Left ventricle myocardium inferior (tissue), 1 donor: Measurements from ENCODE around the gene CASP6. TPM values are rescaled to one million over a fixed set of nuclear protein-coding genes. Genes with fewer than 3 reads are reported as not detected.

Experiments used
- DNase-seq: peaks from one replicate; pipeline ENCODE4 v3.0.0-alpha.2; 2020
- H3K27ac ChIP-seq: fragments of 200-600 bp; replicated peaks from 2 replicates; pipeline ENCODE4 v1.8.0; 2021
- H3K27me3 ChIP-seq: fragments of 200-600 bp; 2 replicates; pipeline ENCODE4 v1.8.0; 2021; ENCODE audit warnings: low read depth
- H3K36me3 ChIP-seq: fragments of 200-600 bp; 2 replicates; pipeline ENCODE4 v1.8.0; 2021
- H3K4me1 ChIP-seq: fragments of 200-600 bp; 2 replicates; pipeline ENCODE4 v1.8.0; 2021
- H3K4me3 ChIP-seq: fragments of 200-600 bp; 2 replicates; pipeline ENCODE4 v1.8.0; 2021; ENCODE audit warnings: mild to moderate bottlenecking, moderate library complexity
- H3K9me3 ChIP-seq: fragments of 200-600 bp; replicated peaks from 2 replicates; pipeline ENCODE4 v1.8.0; 2021
- intact Hi-C: fragments of 100-400 bp; cut with micrococcal nuclease; formaldehyde crosslinking; loops from one replicate; pipeline ENCODE4 v1.11.0; 2022
- total RNA-seq: library from RNA; stranded (reverse); fragmentation: NEBNext Ultra II Directional; extraction: Animal tissue kit (Norgen Biotek cat#: 25700); gene quantifications from one replicate; pipeline ENCODE4 v1.2.1, GENCODE V29; 2021
- TF ChIP-seq, protein P1 (sequence below): fragments of 200-600 bp; IDR thresholded peaks from 2 replicates; pipeline ENCODE4 v1.8.0; 2021; ENCODE audit warnings: antibody characterized with exemption, mild to moderate bottlenecking, borderline replicate concordance
- donor health status: DM: no; HTN: yes; CAD: no; lungs with severe emphysema.

The CASP6 gene
- total RNA-seq, 1 donor from 2014 or later: 6.0 TPM

DNA sequence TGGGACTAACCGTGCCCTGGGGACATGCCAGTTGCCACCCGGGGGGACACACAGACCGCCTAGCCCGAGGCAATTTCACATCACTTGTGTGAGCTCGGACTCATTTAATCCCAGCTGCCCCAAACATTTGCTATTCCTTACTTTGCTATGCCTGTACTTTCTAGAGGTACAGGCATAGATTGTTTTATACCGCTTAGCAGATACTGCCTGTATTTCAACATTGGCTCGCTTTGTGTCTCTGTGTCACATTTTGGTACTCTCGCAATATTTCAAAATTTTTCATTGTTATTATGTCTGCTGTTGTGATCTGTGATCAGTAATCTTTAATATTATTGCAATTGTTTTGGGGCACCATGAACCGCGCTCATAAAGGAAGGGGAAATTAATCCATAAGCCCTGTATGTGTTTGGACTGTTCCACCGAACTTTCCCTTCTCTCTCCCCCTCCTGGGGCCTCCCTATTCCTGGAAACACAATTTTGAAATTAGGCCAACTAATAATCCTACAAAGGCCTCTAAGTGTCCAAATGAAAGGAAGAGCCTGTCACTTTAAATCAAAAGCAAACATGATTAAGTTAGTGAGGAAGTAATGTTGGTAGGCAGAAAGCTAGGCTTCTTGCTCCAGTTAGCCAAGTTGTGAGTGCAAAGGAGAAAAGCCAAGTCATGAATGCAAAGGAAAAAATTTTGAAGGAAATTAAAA lies 568 bp upstream of the CASP6 start:
- no peaks in the 10 kb centered on the region for H3K9me3 ChIP-seq
- TF ChIP-seq, protein P1, sequence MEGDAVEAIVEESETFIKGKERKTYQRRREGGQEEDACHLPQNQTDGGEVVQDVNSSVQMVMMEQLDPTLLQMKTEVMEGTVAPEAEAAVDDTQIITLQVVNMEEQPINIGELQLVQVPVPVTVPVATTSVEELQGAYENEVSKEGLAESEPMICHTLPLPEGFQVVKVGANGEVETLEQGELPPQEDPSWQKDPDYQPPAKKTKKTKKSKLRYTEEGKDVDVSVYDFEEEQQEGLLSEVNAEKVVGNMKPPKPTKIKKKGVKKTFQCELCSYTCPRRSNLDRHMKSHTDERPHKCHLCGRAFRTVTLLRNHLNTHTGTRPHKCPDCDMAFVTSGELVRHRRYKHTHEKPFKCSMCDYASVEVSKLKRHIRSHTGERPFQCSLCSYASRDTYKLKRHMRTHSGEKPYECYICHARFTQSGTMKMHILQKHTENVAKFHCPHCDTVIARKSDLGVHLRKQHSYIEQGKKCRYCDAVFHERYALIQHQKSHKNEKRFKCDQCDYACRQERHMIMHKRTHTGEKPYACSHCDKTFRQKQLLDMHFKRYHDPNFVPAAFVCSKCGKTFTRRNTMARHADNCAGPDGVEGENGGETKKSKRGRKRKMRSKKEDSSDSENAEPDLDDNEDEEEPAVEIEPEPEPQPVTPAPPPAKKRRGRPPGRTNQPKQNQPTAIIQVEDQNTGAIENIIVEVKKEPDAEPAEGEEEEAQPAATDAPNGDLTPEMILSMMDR: no peak
- peaks cover 3% of the 10 kb centered on the region for H3K36me3 ChIP-seq
- peaks cover 33% of the 10 kb centered on the region for H3K4me1 ChIP-seq
- H3K27me3 ChIP-seq: no peaks in the 10 kb centered on the region
- peak overlapping the region; percentile 90 for H3K27ac ChIP-seq
- intact Hi-C loops: no loop called here
- DNase-seq: no peak
- H3K4me3 ChIP-seq: peak overlapping the region; percentile 90

DNA sequence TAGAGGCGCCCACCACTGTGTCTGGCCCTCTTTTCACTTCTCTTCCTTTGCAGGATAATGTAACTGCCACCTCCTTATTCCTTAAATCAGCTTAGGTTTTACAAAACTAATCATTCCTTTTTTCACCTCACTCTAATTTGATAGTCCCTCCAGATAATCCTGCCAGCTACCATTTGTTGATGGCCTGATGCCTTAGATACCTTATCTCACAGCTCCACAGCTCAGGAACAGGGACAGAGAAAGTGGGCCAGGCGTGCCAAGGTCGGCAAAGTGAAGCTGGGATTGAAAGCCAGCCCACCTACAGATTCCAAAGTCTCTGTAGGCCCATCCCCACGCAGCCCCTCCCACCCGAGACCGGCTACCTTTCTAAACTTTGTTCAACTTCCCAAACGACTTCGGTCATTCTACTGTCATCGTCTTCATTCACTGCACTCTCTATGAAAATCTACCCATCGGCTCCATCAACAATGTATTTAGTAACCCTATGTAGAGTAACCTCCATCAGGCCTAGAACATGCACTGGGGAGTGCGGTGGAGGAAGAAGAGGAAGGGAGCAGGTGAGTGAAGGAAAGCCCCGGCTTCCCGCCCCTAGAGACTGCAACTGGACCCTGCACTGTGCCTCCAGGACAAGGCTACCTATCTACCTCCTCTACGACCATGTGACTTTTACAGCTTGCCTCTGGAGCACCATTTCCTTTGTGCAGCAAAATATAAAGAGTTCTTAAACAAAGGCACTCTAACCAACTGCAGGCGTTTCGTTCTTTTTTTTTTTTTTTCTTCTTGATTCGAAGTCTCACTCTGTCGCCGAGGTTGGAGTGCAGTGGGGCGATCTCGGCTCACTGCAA lies 1.5 kb downstream of the CASP6 start:
- intact Hi-C loops: no loop called here
- Histone ChIP-seq H3K27ac (peak overlapping the region; percentile 90), H3K9me3 (no peaks in the 10 kb centered on the region)

DNA sequence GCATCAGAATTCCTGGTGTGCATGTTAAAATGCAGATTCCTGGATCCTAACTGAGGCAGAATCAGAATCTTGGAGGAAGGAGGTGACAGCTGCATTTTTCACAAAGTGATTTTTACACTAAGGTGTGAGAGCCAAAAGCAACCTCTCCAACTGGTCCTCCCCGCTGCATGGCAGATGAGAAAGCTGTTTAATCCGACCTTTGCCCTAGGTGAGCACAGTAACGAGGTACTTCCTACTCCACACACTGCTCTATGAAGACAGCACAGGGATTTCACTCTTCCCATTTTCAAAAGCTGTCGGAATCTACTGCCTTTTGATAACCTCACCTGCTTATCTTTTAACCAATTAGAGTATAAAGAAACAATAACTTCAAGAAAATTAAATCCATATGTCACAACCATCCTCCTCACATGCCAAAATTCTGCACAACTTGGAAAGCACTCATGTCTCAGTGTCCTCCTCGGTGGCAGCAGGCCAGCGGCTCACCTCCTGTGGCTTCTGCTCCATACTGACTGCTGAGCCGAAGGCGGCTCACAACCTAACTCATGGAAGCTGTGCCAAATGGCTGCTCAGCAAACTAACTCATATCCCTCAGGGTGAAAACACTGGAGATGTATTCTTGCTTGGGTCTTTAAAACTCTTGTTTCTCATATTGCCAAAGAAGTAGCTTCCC lies 3.6 kb downstream of the CASP6 start:
- peaks cover 16% of the 10 kb centered on the region for H3K36me3 ChIP-seq
- intact Hi-C loops: no loop called here
- peaks cover 33% of the 10 kb centered on the region for H3K4me1 ChIP-seq
- H3K27ac ChIP-seq: no peak overlapping the region
- DNase-seq: no peak
- H3K4me3 ChIP-seq: no peak overlapping the region
- no peaks in the 10 kb centered on the region for H3K9me3 ChIP-seq
- TF ChIP-seq, protein P1: no peak
- H3K27me3 ChIP-seq: no peaks in the 10 kb centered on the region

More for the DNA sequence above, 1.5 kb downstream of the CASP6 start:
- Histone ChIP-seq H3K4me3 (peak overlapping the region; percentile 90), H3K27me3 (no peaks in the 10 kb centered on the region), H3K4me1 (peaks cover 33% of the 10 kb centered on the region), H3K36me3 (peaks cover 8% of the 10 kb centered on the region)
- TF ChIP-seq, protein P1: no peak
- no peak for DNase-seq

DNA sequence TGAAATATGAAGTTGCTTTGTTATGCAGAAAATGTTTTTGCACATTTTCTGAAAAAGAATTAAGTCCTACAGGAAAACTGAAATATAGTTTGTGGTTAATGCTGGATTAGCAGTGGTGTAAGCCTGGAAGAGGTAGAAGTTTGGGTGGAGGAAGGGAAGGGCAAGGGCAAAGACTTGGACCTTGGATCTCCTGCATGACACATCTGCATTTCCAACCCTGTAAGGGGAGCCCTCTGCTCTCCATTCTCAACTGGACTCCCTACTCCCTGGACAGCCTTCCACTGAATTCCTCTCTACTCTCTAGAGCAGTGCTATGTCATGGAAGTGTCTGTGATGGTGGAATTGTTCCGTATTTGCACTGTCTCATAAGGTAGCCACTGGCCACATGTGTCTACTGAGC lies 4.6 kb downstream of the CASP6 start:
- Histone ChIP-seq H3K27ac (no peak overlapping the region), H3K36me3 (peaks cover 26% of the 10 kb centered on the region), H3K4me3 (no peak overlapping the region), H3K4me1 (peaks cover 25% of the 10 kb centered on the region), H3K9me3 (no peaks in the 10 kb centered on the region), H3K27me3 (no peaks in the 10 kb centered on the region)
- intact Hi-C loops: no loop called here
- TF ChIP-seq, protein P1: no peak
- no peak for DNase-seq

DNA sequence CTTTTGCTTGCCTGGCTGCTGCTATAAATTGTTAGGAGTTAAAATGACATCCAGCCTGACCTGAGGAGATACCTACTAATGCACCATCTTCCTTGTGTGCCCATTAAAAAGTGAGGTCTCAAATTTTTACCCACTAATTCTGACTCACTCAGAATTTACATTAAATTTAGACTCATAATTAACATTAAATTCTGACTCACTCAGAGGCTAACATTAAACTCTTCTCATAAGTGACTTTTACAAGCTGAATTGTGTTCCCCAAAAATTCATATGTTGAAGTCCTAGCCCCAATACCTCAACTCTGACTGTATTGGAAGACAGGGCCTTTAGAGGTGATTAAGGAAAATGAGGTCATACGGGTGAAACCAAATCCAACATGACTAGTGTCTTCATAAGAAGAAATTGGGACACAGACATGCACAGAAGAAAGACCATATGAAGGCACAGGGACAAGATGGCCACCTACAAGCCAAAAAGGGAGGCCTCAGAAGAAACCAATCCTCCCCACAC lies 11.8 kb downstream of the CASP6 start:
- TF ChIP-seq, protein P1: no peak
- Histone ChIP-seq H3K27me3 (no peaks in the 10 kb centered on the region), H3K4me1 (no peaks in the 10 kb centered on the region), H3K4me3 (no peak overlapping the region), H3K27ac (no peak overlapping the region), H3K9me3 (no peaks in the 10 kb centered on the region), H3K36me3 (peaks cover 59% of the 10 kb centered on the region)
- no peak for DNase-seq
- intact Hi-C loops: no loop called here
